ENCODE measurements around the gene ARID3A. TPM values are rescaled to one million over a fixed set of nuclear protein-coding genes. Genes with fewer than 3 reads are reported as not detected.

Gene ARID3A
- total and polyA plus RNA-seq, 7 experiments from 2014 or later = 0.57 to 33.1 (median 8.6) TPM

DNA sequence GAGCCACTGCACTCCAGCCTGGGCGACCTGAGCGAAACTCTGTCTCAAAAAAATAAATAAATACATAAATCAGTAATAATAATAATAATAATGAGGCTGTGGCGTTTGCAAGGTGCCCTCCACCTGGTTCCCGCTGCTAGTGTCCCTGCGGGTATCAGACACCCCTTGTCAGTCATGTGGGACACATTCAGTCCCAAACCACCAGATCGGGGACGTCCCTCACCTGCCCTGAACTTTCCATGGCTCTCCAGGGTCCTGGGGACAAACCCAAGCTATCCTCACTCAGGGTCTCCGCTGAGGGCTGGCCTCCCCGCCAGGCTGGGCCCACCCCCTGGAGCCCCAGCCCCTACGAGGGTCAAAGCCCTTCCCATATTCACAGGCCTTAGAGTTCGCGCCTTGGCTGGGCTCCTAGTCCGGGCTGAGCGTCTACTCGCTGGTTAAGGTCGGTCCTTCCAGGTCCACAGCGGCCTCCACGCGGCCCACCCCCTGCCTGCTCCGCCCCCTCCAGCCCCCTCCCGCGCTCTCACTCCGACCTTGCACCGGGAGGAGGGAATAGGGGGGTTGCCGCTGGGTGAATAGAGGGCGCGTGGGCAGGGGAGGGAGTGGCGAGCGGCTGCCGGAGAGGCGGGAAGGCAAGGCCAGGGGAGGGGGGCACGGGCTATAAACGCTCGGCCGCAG is 9.1 kb upstream of the ARID3A start:
- peak in 1 of 9 donors; percentile 30 for DNase-seq
- Mint-ChIP-seq H3K36me3 (no peaks in the 10 kb centered on the region), H3K27me3 (peaks cover 0 to 5% (median 0%) of the 10 kb centered on the region in 5 donors), H3K9me3 (peaks cover 0 to 2% (median 0%) of the 10 kb centered on the region in 11 donors), H3K4me1 (peaks cover 10 to 29% (median 22%) of the 10 kb centered on the region in 7 donors), H3K27ac (peak overlapping the region in 2 of 9 donors; percentile 21 to 83), H3K4me3 (peak overlapping the region; percentile 42 to 91 (median 66))
- Histone ChIP-seq H3K4me3 (ENCODE audit: low read length) (no peak overlapping the region), H3K4me1 (ENCODE audit: control insufficient read depth in 2 of 2, insufficient read depth in 2 of 2, low read length in 2 of 2) (peaks cover 17% of the 10 kb centered on the region in 2 donors), H3K9me3 (ENCODE audit: control insufficient read depth in 2 of 3, low read length in 3 of 3) (no peaks in the 10 kb centered on the region), H3K27me3 (ENCODE audit: control insufficient read depth in 2 of 2, insufficient read depth in 2 of 2, low read length in 2 of 2) (no peaks in the 10 kb centered on the region), H3K36me3 (ENCODE audit: control insufficient read depth in 2 of 3, insufficient read depth in 3 of 3, low read length in 3 of 3) (peaks cover 0 to 11% (median 0%) of the 10 kb centered on the region in 3 experiments), H3K27ac (ENCODE audit: low read depth, low read length) (peak overlapping the region; percentile 63)
- intact Hi-C loops (cut with micrococcal nuclease) = loop anchor here in 1 of 2 donors (1.0 kb wide), 2 partner anchors 7 to 23 kb away; partner anchors contain the start of genes MED16 and RNU6-9
- ChIA-PET POLR2A (interaction anchor here (1.0 to 8.8 kb wide), 3 partner anchors 21 to 52 kb away, joined by 3 to 82 read pairs (median 26); partner anchors contain the start of genes MED16 and RNU6-9), CTCF (interaction anchor here (1.4 to 2.2 kb wide), 2 partner anchors 53 to 67 kb away, joined by 3 to 18 read pairs; partner anchors contain the start of gene WDR18)
- ATAC-seq = no peak

DNA sequence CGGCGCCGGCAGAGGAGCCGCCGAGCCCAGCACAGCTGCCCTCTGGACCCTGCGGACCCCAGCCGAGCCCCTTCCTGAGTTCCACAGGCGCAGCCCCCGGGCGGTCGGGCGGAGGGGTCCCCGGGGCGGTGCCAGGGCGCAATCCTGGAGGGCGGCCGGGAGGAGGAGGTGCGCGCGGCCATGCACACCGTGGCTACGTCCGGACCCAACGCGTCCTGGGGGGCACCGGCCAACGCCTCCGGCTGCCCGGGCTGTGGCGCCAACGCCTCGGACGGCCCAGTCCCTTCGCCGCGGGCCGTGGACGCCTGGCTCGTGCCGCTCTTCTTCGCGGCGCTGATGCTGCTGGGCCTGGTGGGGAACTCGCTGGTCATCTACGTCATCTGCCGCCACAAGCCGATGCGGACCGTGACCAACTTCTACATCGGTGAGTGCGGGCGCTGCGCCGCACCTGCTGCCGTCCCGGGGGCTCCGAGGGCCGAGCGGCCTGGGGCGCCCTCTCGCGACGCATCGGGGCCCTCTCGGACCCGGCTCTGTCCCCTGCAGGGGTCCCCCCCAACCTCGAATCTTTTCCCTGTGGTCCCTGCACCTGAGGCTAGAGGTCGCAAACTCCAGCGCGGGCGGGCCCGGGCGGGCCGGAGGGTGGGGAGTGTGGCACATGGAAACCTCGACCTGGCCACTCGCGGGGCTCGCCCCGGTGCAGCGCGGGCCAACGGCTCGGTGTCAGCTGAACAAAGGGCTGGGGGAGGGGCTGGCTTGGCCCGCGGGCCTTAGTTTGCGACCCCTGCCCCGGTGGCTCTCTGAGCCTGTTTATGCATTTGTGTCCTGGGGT is 8.3 kb upstream of the ARID3A start, which contains the start of gene KISS1R:
Gene KISS1R, plus strand, starts transcription at position 11 of the 829 bp plus-strand sequence. Its CDS starts 170 bp downstream, at position 181.
- Mint-ChIP-seq H3K27ac (peak within 1 kb of the TSS in 6 of 9 donors; percentile 18 to 83 (median 64)), H3K27me3 (peaks cover 0 to 5% (median 0%) of the 10 kb centered on the region in 5 donors), H3K4me3 (peak within 1 kb of the TSS; percentile 62 to 91 (median 83)), H3K36me3 (no peaks in the 10 kb centered on the region), H3K4me1 (peaks cover 10 to 32% (median 25%) of the 10 kb centered on the region in 7 donors), H3K9me3 (peaks cover 0 to 2% (median 0%) of the 10 kb centered on the region in 11 donors)
- ChIA-PET CTCF (interaction anchor here (2.2 to 3.2 kb wide), 2 partner anchors 54 kb away, joined by 18 to 26 read pairs; no protein-coding TSS in a partner anchor), POLR2A (interaction anchor here (1.0 to 8.8 kb wide), 6 partner anchors 10 to 52 kb away, joined by 3 to 82 read pairs (median 20); partner anchors contain the start of genes MED16 and RNU6-9)
- H3K27ac ChIP-seq (ENCODE audit: low read depth, low read length) = peak within 1 kb of the TSS; percentile 63
- H3K4me1 ChIP-seq (ENCODE audit: control insufficient read depth in 2 of 2, insufficient read depth in 2 of 2, low read length in 2 of 2) = peaks cover 17% of the 10 kb centered on the region in 2 donors
- H3K36me3 ChIP-seq (ENCODE audit: control insufficient read depth in 2 of 3, insufficient read depth in 3 of 3, low read length in 3 of 3) = peaks cover 0 to 7% (median 0%) of the 10 kb centered on the region in 3 experiments
- H3K9me3 ChIP-seq (ENCODE audit: control insufficient read depth in 2 of 3, low read length in 3 of 3) = no peaks in the 10 kb centered on the region
- ATAC-seq (peak; percentile 4), DNase-seq (peak in 3 of 9 donors; percentile 36 to 55 (median 37))
- intact Hi-C loops (cut with micrococcal nuclease) = loop anchor here in 1 of 2 donors (1.0 kb wide), 2 partner anchors 8 to 24 kb away; partner anchors contain the start of genes MED16 and RNU6-9
- peak within 1 kb of the TSS; percentile 43 for H3K4me3 ChIP-seq (ENCODE audit: low read length)
- no peaks in the 10 kb centered on the region for H3K27me3 ChIP-seq (ENCODE audit: control insufficient read depth in 2 of 2, insufficient read depth in 2 of 2, low read length in 2 of 2)

DNA sequence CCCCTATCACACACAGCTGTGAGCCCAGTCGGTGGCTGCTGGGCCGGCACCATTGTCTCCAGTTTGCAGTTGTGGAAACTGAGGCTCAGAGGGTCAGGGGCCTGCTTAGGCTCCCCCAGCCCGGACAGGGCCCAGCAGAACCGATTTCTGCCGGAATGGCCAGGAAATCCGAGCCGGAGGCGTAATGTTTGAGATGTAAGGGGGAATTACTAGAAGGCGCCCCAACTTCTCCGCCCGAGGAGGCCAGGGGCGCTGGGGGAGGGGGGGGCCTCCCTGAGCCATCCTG is 7.7 kb upstream of the ARID3A start:
- no peaks in the 10 kb centered on the region for H3K36me3 Mint-ChIP-seq
- H3K27me3 Mint-ChIP-seq = peaks cover 0 to 5% (median 0%) of the 10 kb centered on the region in 5 donors
- H3K27ac ChIP-seq (ENCODE audit: low read depth, low read length) = no peak overlapping the region
- ATAC-seq (no peak), DNase-seq (no peak)
- H3K4me3 ChIP-seq (ENCODE audit: low read length) = peak overlapping the region; percentile 43
- peaks cover 0 to 2% (median 0%) of the 10 kb centered on the region in 11 donors for H3K9me3 Mint-ChIP-seq
- peaks cover 10 to 32% (median 25%) of the 10 kb centered on the region in 7 donors for H3K4me1 Mint-ChIP-seq
- no peaks in the 10 kb centered on the region for H3K27me3 ChIP-seq (ENCODE audit: control insufficient read depth in 2 of 2, insufficient read depth in 2 of 2, low read length in 2 of 2)
- intact Hi-C loops (cut with micrococcal nuclease) = no loop called here
- peaks cover 0 to 4% (median 0%) of the 10 kb centered on the region in 3 experiments for H3K36me3 ChIP-seq (ENCODE audit: control insufficient read depth in 2 of 3, insufficient read depth in 3 of 3, low read length in 3 of 3)
- peak overlapping the region in 5 of 9 donors; percentile 18 to 74 (median 61) for H3K27ac Mint-ChIP-seq
- ChIA-PET CTCF (interaction anchor here (3.2 kb wide), 1 partner anchor 54 kb away, joined by 26 read pairs; no protein-coding TSS in a partner anchor), POLR2A (interaction anchor here (1.0 to 8.8 kb wide), 4 partner anchors 10 to 53 kb away, joined by 4 to 82 read pairs (median 23); partner anchors contain the start of genes MED16 and RNU6-9)
- no peaks in the 10 kb centered on the region for H3K9me3 ChIP-seq (ENCODE audit: control insufficient read depth in 2 of 3, low read length in 3 of 3)
- peaks cover 17% of the 10 kb centered on the region in 2 donors for H3K4me1 ChIP-seq (ENCODE audit: control insufficient read depth in 2 of 2, insufficient read depth in 2 of 2, low read length in 2 of 2)
- H3K4me3 Mint-ChIP-seq = peak overlapping the region; percentile 62 to 91 (median 83)

DNA sequence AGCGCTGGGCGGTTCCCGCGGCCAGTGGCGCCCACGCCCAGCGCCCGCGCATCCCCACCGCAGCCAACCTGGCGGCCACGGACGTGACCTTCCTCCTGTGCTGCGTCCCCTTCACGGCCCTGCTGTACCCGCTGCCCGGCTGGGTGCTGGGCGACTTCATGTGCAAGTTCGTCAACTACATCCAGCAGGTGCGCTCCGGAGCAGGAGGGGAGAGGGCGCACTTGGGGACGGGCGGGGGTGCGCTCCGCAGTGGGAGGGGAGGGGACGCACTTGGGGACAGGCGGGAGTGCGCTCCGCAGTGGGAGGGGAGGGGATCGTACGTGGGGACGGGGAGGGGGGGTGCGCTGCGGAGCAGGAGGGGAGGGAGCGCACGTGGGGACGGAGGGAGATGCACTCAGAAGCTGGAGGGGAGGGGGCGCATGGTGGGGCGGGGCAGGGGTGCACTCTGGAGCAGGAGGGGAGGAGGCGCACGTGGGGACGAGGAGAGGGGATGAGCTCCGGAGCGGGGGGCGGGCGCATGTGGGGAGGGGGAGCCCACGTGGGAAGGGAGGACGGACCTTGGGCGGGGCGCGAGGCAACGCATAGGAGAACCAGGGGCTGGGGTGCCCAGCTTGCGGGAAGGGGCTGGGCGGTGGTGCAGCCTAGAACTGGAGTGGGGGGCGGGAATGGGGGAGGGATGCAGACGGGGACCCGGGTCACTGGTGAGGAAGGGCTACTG is 7.2 kb upstream of the ARID3A start:
- H3K9me3 Mint-ChIP-seq = peaks cover 0 to 2% (median 0%) of the 10 kb centered on the region in 11 donors
- Histone ChIP-seq H3K9me3 (ENCODE audit: control insufficient read depth in 2 of 3, low read length in 3 of 3) (no peaks in the 10 kb centered on the region), H3K36me3 (ENCODE audit: control insufficient read depth in 2 of 3, insufficient read depth in 3 of 3, low read length in 3 of 3) (no peaks in the 10 kb centered on the region), H3K27me3 (ENCODE audit: control insufficient read depth in 2 of 2, insufficient read depth in 2 of 2, low read length in 2 of 2) (no peaks in the 10 kb centered on the region), H3K4me3 (ENCODE audit: low read length) (peak overlapping the region; percentile 43), H3K4me1 (ENCODE audit: control insufficient read depth in 2 of 2, insufficient read depth in 2 of 2, low read length in 2 of 2) (peaks cover 13 to 15% of the 10 kb centered on the region in 2 donors), H3K27ac (ENCODE audit: low read depth, low read length) (peak overlapping the region; percentile 55)
- CTCF ChIA-PET = interaction anchor here (1.4 to 6.9 kb wide), 5 partner anchors 25 to 64 kb away, joined by 3 to 106 read pairs (median 8); partner anchors contain the start of genes MED16, RNU6-9 and WDR18
- peaks cover 10 to 30% (median 25%) of the 10 kb centered on the region in 7 donors for H3K4me1 Mint-ChIP-seq
- ATAC-seq (no peak), DNase-seq (peak in 2 of 9 donors; percentile 45 to 49)
- H3K27me3 Mint-ChIP-seq = peaks cover 0 to 5% (median 0%) of the 10 kb centered on the region in 5 donors
- POLR2A ChIA-PET = interaction anchor here (1.0 to 8.8 kb wide), 5 partner anchors 11 to 60 kb away, joined by 4 to 82 read pairs (median 15); partner anchors contain the start of genes CFD, MED16 and RNU6-9
- intact Hi-C loops (cut with micrococcal nuclease) = no loop called here
- H3K36me3 Mint-ChIP-seq = no peaks in the 10 kb centered on the region
- no peak overlapping the region for H3K27ac Mint-ChIP-seq
- peak overlapping the region in 9 of 10 donors; percentile 45 to 91 (median 69) for H3K4me3 Mint-ChIP-seq

DNA sequence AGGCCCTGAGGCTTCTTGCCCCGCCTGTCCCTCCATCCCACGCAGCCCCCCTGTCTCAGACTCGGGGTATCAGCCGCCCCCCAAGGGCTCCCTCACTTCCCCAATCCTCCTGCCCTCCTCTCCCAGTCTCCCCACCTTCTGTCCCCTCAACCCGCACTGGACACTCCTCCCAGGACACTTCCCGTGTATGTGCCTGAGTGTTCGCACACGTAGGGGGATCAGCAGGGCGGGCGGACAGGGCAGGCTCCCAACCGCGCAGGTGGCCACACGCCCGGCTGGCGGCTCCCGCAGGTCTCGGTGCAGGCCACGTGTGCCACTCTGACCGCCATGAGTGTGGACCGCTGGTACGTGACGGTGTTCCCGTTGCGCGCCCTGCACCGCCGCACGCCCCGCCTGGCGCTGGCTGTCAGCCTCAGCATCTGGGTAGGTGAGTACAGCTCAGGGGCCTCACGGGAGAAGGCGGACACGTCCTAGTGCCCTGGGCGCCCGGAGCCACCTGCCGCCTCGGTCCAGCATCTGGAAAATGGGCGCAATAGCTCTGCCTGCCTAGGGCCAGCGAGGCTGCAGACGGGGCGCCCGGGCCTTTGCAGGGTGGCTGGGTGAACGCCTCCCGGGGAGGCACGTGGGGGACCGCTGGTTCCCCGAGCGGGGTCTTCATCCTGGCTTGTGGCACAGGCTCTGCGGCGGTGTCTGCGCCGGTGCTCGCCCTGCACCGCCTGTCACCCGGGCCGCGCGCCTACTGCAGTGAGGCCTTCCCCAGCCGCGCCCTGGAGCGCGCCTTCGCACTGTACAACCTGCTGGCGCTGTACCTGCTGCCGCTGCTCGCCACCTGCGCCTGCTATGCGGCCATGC is 6.4 kb upstream of the ARID3A start:
- H3K9me3 Mint-ChIP-seq = peaks cover 0 to 2% (median 0%) of the 10 kb centered on the region in 11 donors
- H3K36me3 Mint-ChIP-seq = no peaks in the 10 kb centered on the region
- intact Hi-C loops (cut with micrococcal nuclease) = loop anchor here (1.0 to 5.0 kb wide), 5 partner anchors 13 to 321 kb away; partner anchors contain the start of genes ATP5F1D (in 1 of the 2) and RNF126 (in 1 of the 2)
- peak overlapping the region; percentile 32 to 91 (median 68) for H3K4me3 Mint-ChIP-seq
- no peaks in the 10 kb centered on the region for H3K36me3 ChIP-seq (ENCODE audit: control insufficient read depth in 2 of 3, insufficient read depth in 3 of 3, low read length in 3 of 3)
- H3K4me1 ChIP-seq (ENCODE audit: control insufficient read depth in 2 of 2, insufficient read depth in 2 of 2, low read length in 2 of 2) = peaks cover 9 to 11% of the 10 kb centered on the region in 2 donors
- H3K9me3 ChIP-seq (ENCODE audit: control insufficient read depth in 2 of 3, low read length in 3 of 3) = no peaks in the 10 kb centered on the region
- peak overlapping the region; percentile 21 for H3K4me3 ChIP-seq (ENCODE audit: low read length)
- H3K27me3 ChIP-seq (ENCODE audit: control insufficient read depth in 2 of 2, insufficient read depth in 2 of 2, low read length in 2 of 2) = no peaks in the 10 kb centered on the region
- peak overlapping the region; percentile 55 for H3K27ac ChIP-seq (ENCODE audit: low read depth, low read length)
- peak; percentile 55 for ATAC-seq
- ChIA-PET POLR2A (interaction anchor here (0.8 to 8.8 kb wide), 12 partner anchors 9 to 148 kb away, joined by 3 to 82 read pairs (median 5); partner anchors contain the start of genes ARHGAP45, CFD, MED16 and RNU6-9), CTCF (interaction anchor here (1.3 to 6.9 kb wide), 9 partner anchors 9 to 64 kb away, joined by 3 to 106 read pairs (median 5); partner anchors contain the start of genes MED16, RNU6-9 and WDR18)
- peaks cover 10 to 30% (median 23%) of the 10 kb centered on the region in 7 donors for H3K4me1 Mint-ChIP-seq
- H3K27ac Mint-ChIP-seq = peak overlapping the region in 1 of 9 donors; percentile 23
- peaks cover 0 to 5% (median 0%) of the 10 kb centered on the region in 5 donors for H3K27me3 Mint-ChIP-seq
- peak in 8 of 9 donors; percentile 41 to 63 (median 55) for DNase-seq
